Breast epithelium (tissue), 4 donors: ENCODE results near the gene NOL4L. TPM values are rescaled to one million over a fixed set of nuclear protein-coding genes. Genes with fewer than 3 reads are reported as not detected.

Source experiments
- DNase-seq, 2 donors: peaks; one replicate each; pipeline ENCODE4 v3.0.0-alpha.2; 2019; ENCODE audit warnings: low spot score in 2 of 2
- H3K27ac ChIP-seq, 2 donors: fragments of 200-600 bp; sonication (generic) in 1 of 2; one replicate each; pipeline ENCODE4 v1.5.1; 2016 to 2019; ENCODE audit warnings: mild to moderate bottlenecking in 1 of 2
- H3K27me3 ChIP-seq, 2 donors: fragments of 200-600 bp; sonication (generic) in 1 of 2; one replicate each; pipeline versions ENCODE4 v1.5.1 to v1.6.0; 2017 to 2019; ENCODE audit warnings: control low read depth in 1 of 2, mild to moderate bottlenecking in 1 of 2
- H3K36me3 ChIP-seq: fragments of 200-600 bp; one replicate; pipeline ENCODE4 v1.5.1; 2019
- H3K4me1 ChIP-seq, 2 donors: fragments of 200-600 bp; sonication (generic); one replicate each; pipeline ENCODE4 v1.5.1; 2016 to 2019; ENCODE audit warnings: control low read depth in 1 of 2
- H3K4me3 ChIP-seq, 3 donors: fragments of 200-600 bp; sonication (generic); 1 replicate in 2 of 3; 2 replicates in 1 of 3; pipeline ENCODE4 v1.5.1; 2016 to 2019; ENCODE audit warnings: mild to moderate bottlenecking in 3 of 3, moderate library complexity in 2 of 3
- H3K9me3 ChIP-seq, 2 donors: fragments of 200-600 bp; sonication (generic) in 1 of 2; one replicate each; pipeline ENCODE4 v1.5.1; 2016 to 2019; ENCODE audit warnings: control low read depth in 1 of 2
- POLR2A ChIP-seq: fragments of 450-650 bp; IDR thresholded peaks from one replicate; pipeline ENCODE4 v1.6.1; 2016; ENCODE audit warnings: antibody characterized with exemption, mild to moderate bottlenecking, moderate library complexity
- POLR2AphosphoS5 ChIP-seq, 3 donors: sonication (generic); formaldehyde crosslinking; IDR thresholded peaks; one replicate each; pipeline ENCODE4 v1.6.1; 2017; ENCODE audit warnings: antibody characterized with exemption in 3 of 3
- intact Hi-C: fragments of 100-400 bp; cut with DNase I; formaldehyde crosslinking; loops from one replicate; pipeline ENCODE4 v1.15.1; 2023; ENCODE audit warnings: low total_unique reads
- total RNA-seq, 3 donors: library from RNA; depleted of rRNA; stranded (reverse); fragments of >200 nt; gene quantifications; one replicate each; pipeline ENCODE4 v1.1.0, GENCODE V29; 2016
- TF ChIP-seq, protein P1 (sequence below), 3 donors: fragments of 450-650 bp; IDR thresholded peaks; one replicate each; pipeline ENCODE4 v1.5.1; 2016 to 2017; ENCODE audit warnings: antibody characterized with exemption in 3 of 3, mild to moderate bottlenecking in 3 of 3, moderate library complexity in 3 of 3

NOL4L gene
- total RNA-seq, 3 donors from 2014 or later: 3.7 to 18.4 (median 15.8) TPM

DNA sequence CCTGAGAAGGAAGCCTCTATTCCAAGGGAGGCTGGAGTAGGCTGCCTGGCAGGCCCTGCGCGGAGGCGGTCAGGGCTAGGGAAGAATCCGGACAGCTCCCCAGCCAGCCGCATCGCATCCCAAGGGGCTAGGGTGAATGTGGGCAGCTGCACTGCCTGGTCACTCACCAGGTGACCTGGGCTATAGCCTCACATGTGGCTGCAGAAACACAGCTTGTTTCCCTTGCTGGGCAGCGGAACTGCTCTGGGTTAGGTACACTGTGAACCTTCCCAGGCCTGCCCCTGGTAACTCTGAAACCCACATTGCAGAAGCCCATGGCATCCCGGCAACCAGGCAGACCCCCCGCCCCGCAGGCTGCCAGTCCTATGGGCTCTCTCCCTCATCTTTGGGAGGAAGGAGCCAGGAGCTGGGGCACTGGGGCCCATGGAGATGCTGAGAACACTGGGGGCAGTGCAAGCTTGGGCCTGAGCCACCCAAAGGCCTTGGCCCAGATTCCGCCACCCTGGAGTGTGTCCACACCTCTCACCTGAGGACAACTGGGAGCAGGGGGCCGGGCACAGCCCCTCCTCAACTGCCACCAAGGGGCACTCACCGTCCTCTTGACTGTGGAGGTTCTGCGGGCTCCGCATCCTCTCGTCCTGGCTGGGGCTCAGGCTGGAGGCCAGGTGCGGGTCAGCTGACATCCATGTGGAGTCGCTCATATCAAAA is 111.0 kb downstream of the NOL4L start:
- Histone ChIP-seq H3K4me1 (peaks cover 11 to 31% of the 10 kb centered on the region in 2 donors), H3K27me3 (no peaks in the 10 kb centered on the region)

DNA sequence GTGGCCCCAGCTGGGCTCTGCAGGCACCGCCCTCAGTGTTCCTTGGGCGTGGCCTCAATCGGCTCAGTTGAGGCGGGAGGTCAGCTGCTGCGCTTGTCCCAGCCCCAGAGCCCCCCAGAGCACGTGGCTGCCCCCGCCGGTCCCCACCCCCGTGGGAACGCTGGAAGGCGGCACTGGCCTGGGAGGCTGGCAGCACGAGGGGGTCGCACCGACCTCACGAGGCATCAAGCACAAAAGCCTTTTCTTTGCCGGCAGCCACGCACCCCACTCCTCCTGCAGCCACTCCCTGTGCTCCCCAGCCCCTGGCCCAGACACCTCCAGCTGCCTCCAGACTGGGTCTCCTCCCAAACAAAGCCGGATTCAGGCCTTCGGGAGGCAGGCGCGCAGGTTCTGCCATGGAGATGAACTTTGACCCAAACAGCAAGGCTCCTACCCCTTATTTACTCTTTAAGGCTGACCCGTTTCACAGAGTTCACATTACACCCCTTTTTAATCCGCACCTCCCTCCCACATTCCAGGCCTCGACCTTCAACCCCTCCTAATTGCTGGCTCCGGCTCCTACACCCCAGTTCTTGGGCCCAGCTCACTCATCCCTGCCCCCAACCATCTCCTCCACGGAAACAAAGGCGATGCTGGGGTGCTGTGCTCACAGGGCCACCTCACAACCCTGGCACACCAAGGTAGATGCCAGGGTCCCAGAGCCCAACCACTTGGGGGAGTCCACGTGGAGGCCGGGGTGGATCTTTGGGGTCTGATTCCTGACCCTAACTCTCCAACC is 111.7 kb downstream of the NOL4L start:
- no peaks in the 10 kb centered on the region for H3K36me3 ChIP-seq
- H3K9me3 ChIP-seq: no peaks in the 10 kb centered on the region
- intact Hi-C loops: no loop called here
- peak overlapping the region in 2 of 3 donors; percentile 46 to 67 for H3K4me3 ChIP-seq
- no peak for DNase-seq
- H3K27ac ChIP-seq: peak overlapping the region; percentile 87 to 95
- TF ChIP-seq POLR2A (no peak), POLR2AphosphoS5 (IDR thresholded peaks at IDR 0.05) (no peak)
- TF ChIP-seq, protein P1, sequence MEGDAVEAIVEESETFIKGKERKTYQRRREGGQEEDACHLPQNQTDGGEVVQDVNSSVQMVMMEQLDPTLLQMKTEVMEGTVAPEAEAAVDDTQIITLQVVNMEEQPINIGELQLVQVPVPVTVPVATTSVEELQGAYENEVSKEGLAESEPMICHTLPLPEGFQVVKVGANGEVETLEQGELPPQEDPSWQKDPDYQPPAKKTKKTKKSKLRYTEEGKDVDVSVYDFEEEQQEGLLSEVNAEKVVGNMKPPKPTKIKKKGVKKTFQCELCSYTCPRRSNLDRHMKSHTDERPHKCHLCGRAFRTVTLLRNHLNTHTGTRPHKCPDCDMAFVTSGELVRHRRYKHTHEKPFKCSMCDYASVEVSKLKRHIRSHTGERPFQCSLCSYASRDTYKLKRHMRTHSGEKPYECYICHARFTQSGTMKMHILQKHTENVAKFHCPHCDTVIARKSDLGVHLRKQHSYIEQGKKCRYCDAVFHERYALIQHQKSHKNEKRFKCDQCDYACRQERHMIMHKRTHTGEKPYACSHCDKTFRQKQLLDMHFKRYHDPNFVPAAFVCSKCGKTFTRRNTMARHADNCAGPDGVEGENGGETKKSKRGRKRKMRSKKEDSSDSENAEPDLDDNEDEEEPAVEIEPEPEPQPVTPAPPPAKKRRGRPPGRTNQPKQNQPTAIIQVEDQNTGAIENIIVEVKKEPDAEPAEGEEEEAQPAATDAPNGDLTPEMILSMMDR (IDR thresholded peaks at IDR 0.05): no peak
- H3K4me1 ChIP-seq: peaks cover 11 to 31% of the 10 kb centered on the region in 2 donors
- H3K27me3 ChIP-seq: no peaks in the 10 kb centered on the region

More for the DNA sequence above, 111.0 kb downstream of the NOL4L start:
- peak overlapping the region; percentile 32 to 67 (median 46) for H3K4me3 ChIP-seq
- H3K36me3 ChIP-seq: no peaks in the 10 kb centered on the region
- H3K27ac ChIP-seq: peak overlapping the region; percentile 87 to 95
- TF ChIP-seq, protein P1 (IDR thresholded peaks at IDR 0.05): no peak
- TF ChIP-seq POLR2A (no peak), POLR2AphosphoS5 (IDR thresholded peaks at IDR 0.05) (no peak)
- intact Hi-C loops: no loop called here
- DNase-seq: no peak
- H3K9me3 ChIP-seq: no peaks in the 10 kb centered on the region

DNA sequence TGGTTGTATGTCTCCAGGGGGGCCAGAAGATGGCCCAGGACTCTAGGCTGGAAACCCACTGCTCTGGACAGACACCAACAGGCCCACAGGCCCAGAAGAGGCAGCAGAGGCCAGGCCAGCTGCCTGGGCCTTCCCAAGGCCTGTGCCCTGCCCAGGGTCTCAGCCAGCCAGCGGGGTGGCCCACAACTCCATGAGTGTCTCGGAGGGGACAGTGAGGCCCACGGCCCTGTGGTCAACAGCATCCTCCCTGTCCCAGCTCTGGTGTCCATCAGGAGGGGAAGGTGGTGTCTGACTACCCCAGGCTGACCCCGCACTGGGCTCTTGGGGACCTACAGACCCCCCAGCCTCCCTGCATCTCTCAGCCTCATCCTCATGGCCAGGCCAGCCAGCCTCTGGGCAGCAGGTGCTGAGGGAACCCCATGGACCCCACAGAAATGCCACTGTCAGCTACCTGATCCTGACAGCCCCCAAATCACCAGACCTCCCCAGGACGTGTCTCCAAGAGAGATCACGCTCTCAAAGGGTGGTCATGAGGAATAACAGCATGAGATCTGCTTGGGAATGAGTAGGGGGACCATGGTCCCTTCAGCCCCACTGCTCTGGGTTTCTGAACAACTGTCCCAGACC is 112.4 kb downstream of the NOL4L start:
- Histone ChIP-seq H3K4me3 (peak overlapping the region in 1 of 3 donors; percentile 67), H3K4me1 (peaks cover 11 to 31% of the 10 kb centered on the region in 2 donors), H3K27ac (peak overlapping the region; percentile 87 to 95), H3K36me3 (no peaks in the 10 kb centered on the region), H3K9me3 (no peaks in the 10 kb centered on the region), H3K27me3 (no peaks in the 10 kb centered on the region)
- intact Hi-C loops: no loop called here
- no peak for DNase-seq
- TF ChIP-seq POLR2AphosphoS5 (IDR thresholded peaks at IDR 0.05) (no peak), POLR2A (no peak)
- TF ChIP-seq, protein P1 (IDR thresholded peaks at IDR 0.05): no peak

DNA sequence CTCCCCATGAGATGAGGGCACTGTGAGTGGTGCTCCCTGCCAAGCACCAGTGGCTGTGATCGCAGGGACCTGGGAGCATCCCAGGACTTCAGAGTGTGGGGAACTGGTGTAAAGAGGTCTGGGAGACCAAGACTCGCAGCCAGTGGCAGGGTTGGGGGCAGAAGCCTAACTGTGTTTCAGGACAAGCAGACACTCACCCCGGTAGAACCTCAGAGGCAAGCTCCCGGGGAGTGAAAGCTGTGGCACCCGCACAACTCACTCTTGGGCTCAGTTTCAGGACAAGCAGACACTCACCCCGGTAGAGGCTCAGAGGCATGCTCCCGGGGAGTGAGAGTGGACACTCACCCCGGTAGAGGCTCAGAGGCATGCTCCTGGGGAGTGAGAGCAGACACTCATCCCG is 114.2 kb downstream of the NOL4L start:
- no peak for DNase-seq
- Histone ChIP-seq H3K27ac (peak overlapping the region; percentile 48 to 62), H3K9me3 (no peaks in the 10 kb centered on the region), H3K27me3 (no peaks in the 10 kb centered on the region), H3K4me1 (peaks cover 18 to 19% of the 10 kb centered on the region in 2 donors), H3K36me3 (no peaks in the 10 kb centered on the region), H3K4me3 (no peak overlapping the region)
- TF ChIP-seq, protein P1 (IDR thresholded peaks at IDR 0.05): no peak
- TF ChIP-seq POLR2AphosphoS5 (IDR thresholded peaks at IDR 0.05): no peak
- no peak for TF ChIP-seq POLR2A
- intact Hi-C loops: no loop called here
